Vagina (tissue), 2 donors: Measurements from ENCODE around the gene PTCD3. TPM values are rescaled to one million over a fixed set of nuclear protein-coding genes. Genes with fewer than 3 reads are reported as not detected.

Experiments
- DNase-seq, 2 donors: peaks; one replicate each; pipeline ENCODE4 v3.0.0-alpha.2; 2017; ENCODE audit errors: extremely low spot score in 2 of 2
- H3K27ac ChIP-seq: fragments of 200-600 bp; sonication (generic); one replicate; pipeline ENCODE4 v1.5.1; 2019
- H3K27me3 ChIP-seq: fragments of 200-600 bp; sonication (generic); one replicate; pipeline ENCODE4 v1.5.1; 2019
- H3K36me3 ChIP-seq, 2 donors: fragments of 200-600 bp; sonication (generic); one replicate each; pipeline ENCODE4 v1.5.1; 2017 to 2019
- H3K4me1 ChIP-seq: fragments of 200-600 bp; sonication (generic); one replicate; pipeline ENCODE4 v1.5.1; 2019
- H3K4me3 ChIP-seq, 2 donors: fragments of 200-600 bp; sonication (generic); 1 replicate in 1 of 2; 2 replicates in 1 of 2; pipeline ENCODE4 v1.5.1; 2016 to 2019
- H3K9me3 ChIP-seq: fragments of 200-600 bp; sonication (generic); one replicate; pipeline ENCODE4 v1.5.1; 2019
- POLR2A ChIP-seq, 2 donors: fragments of 450-650 bp; IDR thresholded peaks; one replicate each; pipeline ENCODE4 v1.6.1; 2017; ENCODE audit warnings: antibody characterized with exemption in 2 of 2, mild to moderate bottlenecking in 2 of 2, moderate library complexity in 2 of 2
- POLR2AphosphoS5 ChIP-seq, 2 donors: sonication (generic); formaldehyde crosslinking; IDR thresholded peaks; one replicate each; pipeline ENCODE4 v1.9.0; 2017; ENCODE audit warnings: antibody characterized with exemption in 2 of 2, mild to moderate bottlenecking in 2 of 2, low read depth in 1 of 2; ENCODE audit not compliant: insufficient read depth in 1 of 2
- intact Hi-C: fragments of 100-400 bp; cut with DNase I; formaldehyde crosslinking; loops from one replicate; pipeline ENCODE4 v1.15.1; 2023
- total RNA-seq: library from RNA; depleted of rRNA; stranded (reverse); fragments of >200 nt; gene quantifications from one replicate; pipeline ENCODE4 v1.2.3, GENCODE V29; 2016
- TF ChIP-seq, protein P1 (sequence below), 3 experiments: fragments of 450-650 bp in 2 of 3; fragments of 200-600 bp in 1 of 3; sonication (generic) in 1 of 3; IDR thresholded peaks; one replicate each; pipeline ENCODE4 v1.5.1; 2017 to 2019; ENCODE audit warnings: antibody characterized with exemption in 3 of 3, mild to moderate bottlenecking in 2 of 3, moderate library complexity in 2 of 3

PTCD3 gene
- total RNA-seq, 1 donor from 2014 or later: 61.6 TPM

DNA sequence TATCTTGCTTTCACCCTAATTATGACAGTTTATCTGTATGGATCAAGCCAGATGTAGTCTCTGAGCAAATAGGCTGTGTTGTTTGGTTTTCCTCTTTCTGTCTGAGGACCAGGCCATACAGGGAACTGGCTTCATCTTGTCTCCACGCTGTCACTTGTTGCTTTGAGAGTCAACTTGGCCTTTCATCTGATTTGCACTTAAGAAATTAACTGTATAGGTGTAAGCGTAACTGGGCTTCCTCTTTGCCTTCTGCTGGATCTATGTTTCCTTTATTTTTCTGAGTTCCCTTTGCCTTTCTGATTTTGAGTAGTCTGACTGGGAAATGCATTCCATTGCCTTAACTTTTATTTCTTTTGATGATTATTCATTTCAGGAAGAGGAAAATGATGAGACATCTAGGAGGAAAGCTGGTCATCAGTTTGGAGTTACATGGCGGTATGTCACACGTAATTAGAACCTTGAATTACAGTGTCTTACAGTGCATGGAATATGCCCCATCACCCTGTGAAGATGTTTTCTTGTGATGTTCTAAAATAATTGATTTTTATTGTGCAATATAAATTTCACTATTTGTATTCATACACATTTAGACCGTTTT lies 17.4 kb downstream of the PTCD3 start:
- Histone ChIP-seq H3K4me3 (no peak overlapping the region), H3K27ac (no peak overlapping the region), H3K9me3 (no peaks in the 10 kb centered on the region), H3K36me3 (peaks cover 0 to 97% of the 10 kb centered on the region in 2 donors), H3K4me1 (no peaks in the 10 kb centered on the region), H3K27me3 (no peaks in the 10 kb centered on the region)
- TF ChIP-seq POLR2A (IDR thresholded peaks at IDR 0.05): no peak
- TF ChIP-seq POLR2AphosphoS5 (IDR thresholded peaks at IDR 0.05; ENCODE audit: insufficient read depth in 1 of 2, low read depth in 1 of 2): no peak
- TF ChIP-seq, protein P1, sequence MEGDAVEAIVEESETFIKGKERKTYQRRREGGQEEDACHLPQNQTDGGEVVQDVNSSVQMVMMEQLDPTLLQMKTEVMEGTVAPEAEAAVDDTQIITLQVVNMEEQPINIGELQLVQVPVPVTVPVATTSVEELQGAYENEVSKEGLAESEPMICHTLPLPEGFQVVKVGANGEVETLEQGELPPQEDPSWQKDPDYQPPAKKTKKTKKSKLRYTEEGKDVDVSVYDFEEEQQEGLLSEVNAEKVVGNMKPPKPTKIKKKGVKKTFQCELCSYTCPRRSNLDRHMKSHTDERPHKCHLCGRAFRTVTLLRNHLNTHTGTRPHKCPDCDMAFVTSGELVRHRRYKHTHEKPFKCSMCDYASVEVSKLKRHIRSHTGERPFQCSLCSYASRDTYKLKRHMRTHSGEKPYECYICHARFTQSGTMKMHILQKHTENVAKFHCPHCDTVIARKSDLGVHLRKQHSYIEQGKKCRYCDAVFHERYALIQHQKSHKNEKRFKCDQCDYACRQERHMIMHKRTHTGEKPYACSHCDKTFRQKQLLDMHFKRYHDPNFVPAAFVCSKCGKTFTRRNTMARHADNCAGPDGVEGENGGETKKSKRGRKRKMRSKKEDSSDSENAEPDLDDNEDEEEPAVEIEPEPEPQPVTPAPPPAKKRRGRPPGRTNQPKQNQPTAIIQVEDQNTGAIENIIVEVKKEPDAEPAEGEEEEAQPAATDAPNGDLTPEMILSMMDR (IDR thresholded peaks at IDR 0.05): no peak
- intact Hi-C loops: no loop called here
- no peak for DNase-seq

GRCh38 chr2:86124683-86125082 lies 18.6 kb downstream of the PTCD3 start:
- no peaks in the 10 kb centered on the region for H3K4me1 ChIP-seq
- DNase-seq: no peak
- no peak overlapping the region for H3K4me3 ChIP-seq
- no peak overlapping the region for H3K27ac ChIP-seq
- H3K36me3 ChIP-seq: peaks cover 0 to 97% of the 10 kb centered on the region in 2 donors
- intact Hi-C loops: no loop called here
- H3K9me3 ChIP-seq: no peaks in the 10 kb centered on the region
- H3K27me3 ChIP-seq: no peaks in the 10 kb centered on the region
- no peak for TF ChIP-seq POLR2AphosphoS5 (IDR thresholded peaks at IDR 0.05; ENCODE audit: insufficient read depth in 1 of 2, low read depth in 1 of 2)
- no peak for TF ChIP-seq POLR2A (IDR thresholded peaks at IDR 0.05)
- TF ChIP-seq, protein P1 (IDR thresholded peaks at IDR 0.05): no peak

DNA sequence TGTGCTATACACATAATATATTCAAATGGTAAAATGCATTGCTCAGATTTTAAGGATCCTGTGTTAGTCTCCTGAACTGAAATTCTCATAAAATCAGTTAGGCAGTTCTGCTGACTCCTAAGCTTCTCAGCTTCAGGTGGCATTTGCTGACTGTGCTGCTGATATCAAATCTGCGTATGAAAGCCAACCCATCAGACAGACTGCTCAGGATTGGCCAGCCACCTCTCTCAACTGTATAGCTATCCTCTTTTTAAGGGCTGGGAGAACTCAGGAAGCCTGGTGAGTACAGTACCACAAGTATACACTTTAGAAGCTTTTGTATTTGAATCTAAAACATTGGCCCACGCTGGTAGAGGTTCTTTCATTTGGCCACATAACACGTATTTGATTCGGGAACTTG lies 28.7 kb downstream of the PTCD3 start:
- Histone ChIP-seq H3K9me3 (no peaks in the 10 kb centered on the region), H3K27me3 (no peaks in the 10 kb centered on the region), H3K4me3 (no peak overlapping the region), H3K4me1 (no peaks in the 10 kb centered on the region), H3K36me3 (peaks cover 0 to 95% of the 10 kb centered on the region in 2 donors), H3K27ac (no peak overlapping the region)
- DNase-seq: no peak
- intact Hi-C loops: no loop called here
- TF ChIP-seq, protein P1 (IDR thresholded peaks at IDR 0.05): no peak
- TF ChIP-seq POLR2AphosphoS5 (IDR thresholded peaks at IDR 0.05; ENCODE audit: insufficient read depth in 1 of 2, low read depth in 1 of 2) (no peak), POLR2A (IDR thresholded peaks at IDR 0.05) (no peak)

DNA sequence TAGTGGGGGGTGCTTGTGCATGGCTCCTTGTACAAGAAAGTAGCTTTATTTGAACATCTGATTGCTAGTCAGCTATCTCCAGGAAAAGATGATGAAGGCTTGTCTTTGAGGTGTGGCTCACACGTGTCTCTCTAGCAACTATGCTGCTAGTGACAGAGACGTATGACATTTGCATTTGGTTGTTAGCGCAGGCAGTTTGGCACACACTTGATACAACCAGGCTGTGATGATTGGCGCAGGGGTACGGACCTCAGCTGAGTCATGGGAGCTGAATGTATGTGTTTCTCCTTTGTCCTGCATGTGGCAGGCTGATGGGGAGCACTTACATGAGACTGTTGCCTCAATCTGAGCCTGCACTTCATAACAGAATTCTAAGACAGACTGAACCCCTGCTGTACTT lies 29.6 kb downstream of the PTCD3 start:
- H3K9me3 ChIP-seq: no peaks in the 10 kb centered on the region
- TF ChIP-seq POLR2A (IDR thresholded peaks at IDR 0.05) (no peak), POLR2AphosphoS5 (IDR thresholded peaks at IDR 0.05; ENCODE audit: insufficient read depth in 1 of 2, low read depth in 1 of 2) (no peak)
- TF ChIP-seq, protein P1 (IDR thresholded peaks at IDR 0.05): no peak
- H3K27ac ChIP-seq: no peak overlapping the region
- H3K4me1 ChIP-seq: no peaks in the 10 kb centered on the region
- H3K36me3 ChIP-seq: peaks cover 0 to 85% of the 10 kb centered on the region in 2 donors
- no peaks in the 10 kb centered on the region for H3K27me3 ChIP-seq
- H3K4me3 ChIP-seq: no peak overlapping the region
- intact Hi-C loops: no loop called here
- no peak for DNase-seq

DNA sequence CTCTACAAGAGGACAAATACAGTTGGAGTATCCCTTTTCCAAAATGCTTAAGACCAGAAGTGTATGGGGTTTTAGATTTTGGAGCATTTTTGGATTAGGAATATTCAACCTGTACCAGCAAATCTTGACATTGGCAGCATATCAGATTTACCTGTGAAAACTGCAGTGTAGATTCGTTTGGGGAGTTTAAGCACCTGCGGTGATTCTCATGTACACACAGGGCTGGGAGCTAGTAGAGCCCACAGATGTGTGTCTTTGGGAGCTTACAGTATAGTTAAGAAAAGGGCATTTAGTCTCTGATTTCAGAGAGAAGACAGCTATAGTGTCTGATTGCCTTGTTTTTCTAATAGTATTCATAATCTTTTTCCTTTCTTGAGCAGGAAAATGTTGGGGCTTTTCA lies 30.1 kb downstream of the PTCD3 start:
- H3K27ac ChIP-seq: no peak overlapping the region
- no peaks in the 10 kb centered on the region for H3K4me1 ChIP-seq
- no peaks in the 10 kb centered on the region for H3K9me3 ChIP-seq
- no peak for DNase-seq
- H3K36me3 ChIP-seq: peaks cover 0 to 81% of the 10 kb centered on the region in 2 donors
- no peaks in the 10 kb centered on the region for H3K27me3 ChIP-seq
- TF ChIP-seq, protein P1 (IDR thresholded peaks at IDR 0.05): no peak
- no peak for TF ChIP-seq POLR2A (IDR thresholded peaks at IDR 0.05)
- TF ChIP-seq POLR2AphosphoS5 (IDR thresholded peaks at IDR 0.05; ENCODE audit: insufficient read depth in 1 of 2, low read depth in 1 of 2): no peak
- no peak overlapping the region for H3K4me3 ChIP-seq
- intact Hi-C loops: no loop called here
